ENCODE measurements around the gene ZWILCH.

Gene ZWILCH

DNA sequence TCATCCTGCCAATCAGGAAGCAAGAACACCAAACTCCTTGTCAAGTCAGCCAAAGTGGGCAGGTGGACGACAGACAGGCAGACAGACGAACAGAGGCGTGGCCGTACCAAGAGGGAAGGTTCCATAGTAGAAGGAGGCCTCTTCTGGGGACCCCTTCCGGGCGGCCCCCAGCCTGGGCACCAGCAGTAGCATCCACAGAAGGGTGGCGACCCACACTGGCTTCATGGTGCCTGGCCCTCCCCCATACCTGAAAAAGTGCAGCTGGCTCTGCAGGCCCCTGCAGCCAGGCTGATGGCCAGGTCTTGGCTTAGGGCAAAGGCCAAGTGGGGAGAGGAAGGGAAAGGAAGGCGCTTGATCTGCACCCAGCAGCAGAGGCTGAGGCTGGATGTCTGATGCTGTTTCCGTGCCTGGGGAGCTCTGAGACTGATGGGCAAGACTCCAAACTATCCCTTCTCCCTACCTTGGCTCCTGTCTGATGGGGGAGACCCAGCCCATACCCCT is 60.1 kb downstream of the ZWILCH start:
- no peak for TF ChIP-seq POLR2AphosphoS5 (IDR thresholded peaks at IDR 0.05; ENCODE audit: low read depth, low read length)
- no peak for TF ChIP-seq FOXP2 (optimal IDR thresholded peaks at IDR 0.05; ENCODE audit: borderline replicate concordance, extremely low read depth, extremely low read length, insufficient read depth)
- TF ChIP-seq REST (IDR thresholded peaks at IDR 0.05; ENCODE audit: insufficient read depth in 1 of 2, low read depth in 2 of 2, low read length in 2 of 2): no peak
- TF ChIP-seq SIN3A (IDR thresholded peaks at IDR 0.05; ENCODE audit: borderline replicate concordance, insufficient read depth, low read length): no peak
- no peak for TF ChIP-seq TAF1 (IDR thresholded peaks at IDR 0.05; ENCODE audit: borderline replicate concordance, insufficient read depth, low read length)

DNA sequence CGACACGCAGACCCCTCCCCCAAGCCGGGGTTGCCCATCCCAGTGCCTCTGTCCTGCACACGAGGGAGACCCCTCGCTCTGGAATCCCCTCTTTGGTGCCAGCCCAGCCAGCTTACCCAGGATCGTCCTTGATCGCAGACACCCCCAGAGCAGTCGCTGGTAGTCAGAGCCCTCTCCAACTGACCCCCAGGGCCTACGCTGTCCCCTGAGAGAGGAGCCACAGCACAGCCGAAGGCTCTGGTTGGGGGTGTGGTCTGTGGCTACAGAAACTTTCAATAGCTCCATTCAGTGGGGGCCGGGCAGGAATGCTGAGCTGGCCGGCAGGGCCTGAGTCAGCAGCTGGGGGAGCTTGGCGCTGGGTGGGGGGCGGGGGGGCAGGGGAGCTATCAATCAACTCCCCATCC is 60.6 kb downstream of the ZWILCH start, which contains the start of gene LCTL:
Gene LCTL (minus strand): TSS at position 258 of the 404 bp plus-strand sequence. CDS start 633 bp downstream, outside the sequence.
- TF ChIP-seq SIN3A (IDR thresholded peaks at IDR 0.05; ENCODE audit: borderline replicate concordance, insufficient read depth, low read length): no peak
- TF ChIP-seq TAF1 (IDR thresholded peaks at IDR 0.05; ENCODE audit: borderline replicate concordance, insufficient read depth, low read length): no peak
- no peak for TF ChIP-seq REST (IDR thresholded peaks at IDR 0.05; ENCODE audit: insufficient read depth in 1 of 2, low read depth in 2 of 2, low read length in 2 of 2)
- TF ChIP-seq FOXP2 (optimal IDR thresholded peaks at IDR 0.05; ENCODE audit: borderline replicate concordance, extremely low read depth, extremely low read length, insufficient read depth): no peak
- no peak for TF ChIP-seq POLR2AphosphoS5 (IDR thresholded peaks at IDR 0.05; ENCODE audit: low read depth, low read length)

GRCh38 chr15:66566963-66567531 is 61.9 kb downstream of the ZWILCH start:
- TF ChIP-seq FOXP2 (optimal IDR thresholded peaks at IDR 0.05; ENCODE audit: borderline replicate concordance, extremely low read depth, extremely low read length, insufficient read depth) (no peak), POLR2AphosphoS5 (IDR thresholded peaks at IDR 0.05; ENCODE audit: low read depth, low read length) (no peak), TAF1 (IDR thresholded peaks at IDR 0.05; ENCODE audit: borderline replicate concordance, insufficient read depth, low read length) (no peak), REST (IDR thresholded peaks at IDR 0.05; ENCODE audit: insufficient read depth in 1 of 2, low read depth in 2 of 2, low read length in 2 of 2) (no peak), SIN3A (IDR thresholded peaks at IDR 0.05; ENCODE audit: borderline replicate concordance, insufficient read depth, low read length) (no peak)

DNA sequence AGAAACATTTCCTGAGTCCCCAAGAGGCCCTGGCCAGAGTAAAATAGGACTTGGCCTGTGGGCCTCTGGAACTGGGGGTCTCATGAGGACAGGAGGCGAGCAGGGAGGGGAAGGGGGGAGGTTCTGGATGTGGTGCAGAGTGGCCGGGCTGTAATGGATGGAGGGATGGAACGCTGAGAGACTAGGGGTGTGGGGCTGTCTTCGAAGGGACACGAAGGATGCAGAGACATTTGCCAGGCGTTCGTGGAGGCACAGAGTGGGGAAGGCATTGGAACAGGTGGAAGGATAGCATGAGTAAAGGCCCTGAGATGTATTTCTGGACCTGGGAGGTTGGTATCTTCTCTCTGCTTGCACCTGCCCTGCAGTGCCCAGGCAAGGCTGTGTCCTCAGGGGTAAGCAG is 62.8 kb downstream of the ZWILCH start:
- TF ChIP-seq FOXP2 (optimal IDR thresholded peaks at IDR 0.05; ENCODE audit: borderline replicate concordance, extremely low read depth, extremely low read length, insufficient read depth) (no peak), TAF1 (IDR thresholded peaks at IDR 0.05; ENCODE audit: borderline replicate concordance, insufficient read depth, low read length) (no peak), POLR2AphosphoS5 (IDR thresholded peaks at IDR 0.05; ENCODE audit: low read depth, low read length) (no peak), SIN3A (IDR thresholded peaks at IDR 0.05; ENCODE audit: borderline replicate concordance, insufficient read depth, low read length) (no peak), REST (IDR thresholded peaks at IDR 0.05; ENCODE audit: insufficient read depth in 1 of 2, low read depth in 2 of 2, low read length in 2 of 2) (no peak)
